Heart right ventricle (tissue), 16 donors: ENCODE measurements around the gene ST3GAL2. TPM values are rescaled to one million over a fixed set of nuclear protein-coding genes. Genes with fewer than 3 reads are reported as not detected.

ENCODE experiments used
- ATAC-seq, 8 donors: fragments of 200-7000 bp; cut with Tn5 transposase; one replicate each; pipeline ENCODE4 v1.9.1; 2020; ENCODE audit warnings: mild to moderate bottlenecking in 8 of 8, moderate library complexity in 8 of 8, moderate number of reproducible peaks in 1 of 8
- DNase-seq, 2 donors: peaks; one replicate each; pipeline ENCODE4 v3.0.0-alpha.2; 2020
- H3K27ac ChIP-seq, 10 donors: fragments of 200-600 bp; sonication (generic) in 2 of 10; one replicate each; pipeline versions ENCODE4 v1.5.0 to v1.8.0; 2020 to 2022; ENCODE audit warnings: mild to moderate bottlenecking in 3 of 10
- H3K27me3 ChIP-seq, 7 donors: fragments of 200-600 bp; one replicate each; pipeline ENCODE4 v1.8.0; 2021 to 2022; ENCODE audit warnings: mild to moderate bottlenecking in 2 of 7
- H3K36me3 ChIP-seq, 9 donors: fragments of 200-600 bp; sonication (generic) in 1 of 9; one replicate each; pipeline versions ENCODE4 v1.5.0 to v1.8.0; 2020 to 2022; ENCODE audit warnings: mild to moderate bottlenecking in 2 of 9
- H3K4me1 ChIP-seq, 9 donors: fragments of 200-600 bp; sonication (generic) in 1 of 9; one replicate each; pipeline versions ENCODE4 v1.5.0 to v1.8.0; 2020 to 2022; ENCODE audit warnings: mild to moderate bottlenecking in 4 of 9
- H3K4me3 ChIP-seq, 10 donors: fragments of 200-600 bp; sonication (generic) in 2 of 10; one replicate each; pipeline versions ENCODE4 v1.5.0 to v1.8.0; 2020 to 2022; ENCODE audit warnings: mild to moderate bottlenecking in 7 of 10, moderate library complexity in 2 of 10
- H3K9me3 ChIP-seq, 11 donors: fragments of 200-600 bp in 10 of 11; sonication (generic) in 2 of 11; one replicate each; pipeline versions ENCODE4 v1.5.0 to v1.8.0; 2013 to 2022; ENCODE audit warnings: mild to moderate bottlenecking in 2 of 11, control low read depth in 1 of 11, moderate library complexity in 1 of 11
- CTCF ChIP-seq, 9 donors: fragments of 200-600 bp; sonication (generic) in 2 of 9; IDR thresholded peaks; one replicate each; pipeline versions ENCODE4 v1.5.0 to v1.8.0; 2021 to 2022; ENCODE audit warnings: antibody characterized with exemption in 9 of 9, mild to moderate bottlenecking in 5 of 9, moderate library complexity in 1 of 9
- WGBS, 2 donors: extraction: QIAGEN DNeasy Blood & Tissue Kit; methylation state at CpG; one replicate each; pipeline ENCODE4 v1.1.7; 2013; ENCODE audit warnings: inconsistent platforms in 1 of 2; 5-methylcytosine and 5-hydroxymethylcytosine counted together
- intact Hi-C, 10 donors: fragments of 100-400 bp; cut with DNase I; formaldehyde crosslinking; loops; one replicate each; pipeline versions ENCODE4 v1.11.1 to v1.14.2; 2022
- polyA plus RNA-seq, 2 donors: library from polyadenylated mRNA; stranded (reverse); fragments of 200-250 nt; gene quantifications; one replicate each; pipeline ENCODE4 v1.2.3, GENCODE V29; 2013
- total RNA-seq, 10 donors: library from RNA; stranded (reverse); fragmentation: NEBNext Ultra II Directional in 3 of 10; extraction: Animal tissue kit (Norgen Biotek cat#: 25700) in 3 of 10; gene quantifications; one replicate each; pipeline versions ENCODE4 v1.2.1 to v1.2.4, GENCODE V29; 2021 to 2023
- donor health status: Arrhythmogenic right ventricular cardiomyopathy.
- donor health status: ischemic (EF 13 %, LVEDD 7.1; RV severe dilation, severe dysfunction).
- donor health status: healthy with polysubstance abuse.
- donor health status: DM: no; HTN: yes; CAD: no.
- donor health status: DM: no; HTN: no; CAD: no.
- donor health status: ischemic (EF 25% LVEDD 6.9; RV normal size, moderate dysfunction).
- donor health status: ischemic (EF 25% LVEDD 5.7; RV mildly dilated, moderate dysfunction).
- donor health status: healthy.
- donor health status: DM: yes; HTN: yes; CAD: no.
- donor health status: Ischemic cardiomyopathy.
- donor health status: ischemic (EF 35%, LVEDD 5.7; RV mildly dilated, moderate dysfunction).
- donor health status: nonischemic (EF 11% LVEDD 7.7; RV severe dilation, severe dysfunction).
- donor health status: DM: yes; HTN: yes; CAD: no.
- donor health status: PGD.
- donor health status: ischemic (EF 29% LVEDD 5.4; RV normal size, mild dysfunction).
- donor health status: nonischemic (EF 23%, LVEDD 6.1; RV moderate dilation, normal function).

Gene ST3GAL2
- total and polyA plus RNA-seq, 12 donors = 8.0 to 37.1 (median 19.0) TPM

- intact Hi-C loops = loop anchor here in 5 of 10 donors (5.0 kb wide), 3 partner anchors 32 to 52 kb away; no protein-coding TSS in a partner anchor
- no peak for TF ChIP-seq CTCF (IDR thresholded peaks at IDR 0.05)
These were observed 4.2 kb downstream of the ST3GAL2 start for GRCh38 chr16:70434484-70435260.

GRCh38 chr16:70433458-70434103 is 5.3 kb downstream of the ST3GAL2 start:
- H3K9me3 ChIP-seq = no peaks in the 10 kb centered on the region
- ATAC-seq (peak; percentile 34 to 72 (median 47)), DNase-seq (peak; percentile 54 to 68)
- H3K36me3 ChIP-seq = peaks cover 0 to 13% (median 0%) of the 10 kb centered on the region in 9 donors
- H3K27me3 ChIP-seq = no peaks in the 10 kb centered on the region
- peak overlapping the region in 9 of 10 donors; percentile 28 to 97 (median 71) for H3K27ac ChIP-seq
- intact Hi-C loops = loop anchor here in 3 of 10 donors (5.0 kb wide), 2 partner anchors 41 to 51 kb away; no protein-coding TSS in a partner anchor
- H3K4me3 ChIP-seq = peak overlapping the region in 4 of 10 donors; percentile 1 to 14 (median 6)
- TF ChIP-seq CTCF (IDR thresholded peaks at IDR 0.05) = no peak
- WGBS, 2 donors = 26 to 34% methylated on average over 5 of the region's 5 CpGs
- peaks cover 42 to 98% (median 92%) of the 10 kb centered on the region in 9 donors for H3K4me1 ChIP-seq

More at GRCh38 chr16:70434484-70435260, 4.2 kb downstream of the ST3GAL2 start:
- peak overlapping the region in 7 of 10 donors; percentile 60 to 97 (median 71) for H3K27ac ChIP-seq
- H3K4me1 ChIP-seq = peaks cover 35 to 91% (median 84%) of the 10 kb centered on the region in 9 donors
- no peaks in the 10 kb centered on the region for H3K9me3 ChIP-seq
- H3K4me3 ChIP-seq = no peak overlapping the region
- WGBS, 2 donors = 72 to 78% methylated on average over 6 of the region's 6 CpGs
- H3K36me3 ChIP-seq = peaks cover 0 to 13% (median 0%) of the 10 kb centered on the region in 9 donors
- ATAC-seq (no peak), DNase-seq (no peak)
- H3K27me3 ChIP-seq = no peaks in the 10 kb centered on the region

- TF ChIP-seq CTCF (IDR thresholded peaks at IDR 0.05) = no peak
- peak in 1 of 2 donors; percentile 35 for DNase-seq
- intact Hi-C loops = loop anchor here in 3 of 10 donors (5.0 kb wide), 2 partner anchors 41 to 51 kb away; no protein-coding TSS in a partner anchor
- peak overlapping the region in 3 of 10 donors; percentile 1 to 14 (median 6) for H3K4me3 ChIP-seq
- H3K9me3 ChIP-seq = no peaks in the 10 kb centered on the region
- peak in 1 of 8 donors; percentile 1 for ATAC-seq
- H3K27me3 ChIP-seq = no peaks in the 10 kb centered on the region
- H3K36me3 ChIP-seq = peaks cover 0 to 13% (median 0%) of the 10 kb centered on the region in 9 donors
- WGBS, 2 donors = 31 to 34% methylated on average over 12 of the region's 12 CpGs
- H3K4me1 ChIP-seq = peaks cover 49 to 100% (median 96%) of the 10 kb centered on the region in 9 donors
- H3K27ac ChIP-seq = peak overlapping the region in 9 of 10 donors; percentile 28 to 97 (median 71)
These were observed 6.0 kb downstream of the ST3GAL2 start for GRCh38 chr16:70432723-70433457.
